ENCODE measurements around the gene FOXP2. TPM values are rescaled to one million over a fixed set of nuclear protein-coding genes. Genes with fewer than 3 reads are reported as not detected.

FOXP2 gene
- total RNA-seq, 1 donor = 5.8 TPM

GRCh38 chr7:114519240-114519639 lies 104.6 kb downstream of the FOXP2 start:
- Histone ChIP-seq H3K27ac (ENCODE audit: low read depth, low read length) (no peak overlapping the region), H4K20me1 (ENCODE audit: insufficient read depth, low read length) (no peaks in the 10 kb centered on the region), H3K4me3 (ENCODE audit: insufficient read depth, low read length) (no peak overlapping the region), H3K9me3 (ENCODE audit: low read depth, low read length) (no peaks in the 10 kb centered on the region), H3K27me3 (ENCODE audit: insufficient read depth, low read length) (no peaks in the 10 kb centered on the region), H3K36me3 (ENCODE audit: insufficient read depth, low read length) (no peaks in the 10 kb centered on the region), H3K79me2 (ENCODE audit: insufficient read depth, low read length) (no peaks in the 10 kb centered on the region), H3K4me1 (ENCODE audit: insufficient read depth, low read length) (no peaks in the 10 kb centered on the region), H2AFZ (ENCODE audit: low read length) (no peak overlapping the region), H3K4me2 (ENCODE audit: insufficient read depth, low read length) (no peak overlapping the region)
- DNase-seq (ENCODE audit: insufficient read length, low spot score, missing footprints) = no peak
- TF ChIP-seq CTCF (IDR thresholded peaks at IDR 0.05; ENCODE audit: extremely low read depth, low read depth, low read length) = no peak

- H3K79me2 ChIP-seq (ENCODE audit: insufficient read depth, low read length) = no peaks in the 10 kb centered on the region
- H3K4me2 ChIP-seq (ENCODE audit: insufficient read depth, low read length) = no peak overlapping the region
- no peaks in the 10 kb centered on the region for H3K36me3 ChIP-seq (ENCODE audit: insufficient read depth, low read length)
- H3K27me3 ChIP-seq (ENCODE audit: insufficient read depth, low read length) = no peaks in the 10 kb centered on the region
- TF ChIP-seq CTCF (IDR thresholded peaks at IDR 0.05; ENCODE audit: extremely low read depth, low read depth, low read length) = no peak
- H3K4me1 ChIP-seq (ENCODE audit: insufficient read depth, low read length) = no peaks in the 10 kb centered on the region
- no peak overlapping the region for H3K27ac ChIP-seq (ENCODE audit: low read depth, low read length)
- no peak overlapping the region for H2AFZ ChIP-seq (ENCODE audit: low read length)
- no peak overlapping the region for H3K4me3 ChIP-seq (ENCODE audit: insufficient read depth, low read length)
- no peaks in the 10 kb centered on the region for H4K20me1 ChIP-seq (ENCODE audit: insufficient read depth, low read length)
- no peaks in the 10 kb centered on the region for H3K9me3 ChIP-seq (ENCODE audit: low read depth, low read length)
- DNase-seq (ENCODE audit: insufficient read length, low spot score, missing footprints) = no peak
Measured at GRCh38 chr7:114522081-114522480, 107.5 kb downstream of the FOXP2 start.

- Histone ChIP-seq H3K9me3 (ENCODE audit: low read depth, low read length) (no peaks in the 10 kb centered on the region), H3K27ac (ENCODE audit: low read depth, low read length) (no peak overlapping the region), H3K4me3 (ENCODE audit: insufficient read depth, low read length) (no peak overlapping the region), H2AFZ (ENCODE audit: low read length) (no peak overlapping the region), H3K4me1 (ENCODE audit: insufficient read depth, low read length) (no peaks in the 10 kb centered on the region), H3K4me2 (ENCODE audit: insufficient read depth, low read length) (no peak overlapping the region), H3K36me3 (ENCODE audit: insufficient read depth, low read length) (no peaks in the 10 kb centered on the region), H4K20me1 (ENCODE audit: insufficient read depth, low read length) (no peaks in the 10 kb centered on the region), H3K27me3 (ENCODE audit: insufficient read depth, low read length) (no peaks in the 10 kb centered on the region), H3K79me2 (ENCODE audit: insufficient read depth, low read length) (no peaks in the 10 kb centered on the region)
- TF ChIP-seq CTCF (IDR thresholded peaks at IDR 0.05; ENCODE audit: extremely low read depth, low read depth, low read length) = no peak
- no peak for DNase-seq (ENCODE audit: insufficient read length, low spot score, missing footprints)
Measured at GRCh38 chr7:114527589-114527988, 113.0 kb downstream of the FOXP2 start.

- no peak for TF ChIP-seq CTCF (IDR thresholded peaks at IDR 0.05; ENCODE audit: extremely low read depth, low read depth, low read length)
- no peaks in the 10 kb centered on the region for H4K20me1 ChIP-seq (ENCODE audit: insufficient read depth, low read length)
- no peaks in the 10 kb centered on the region for H3K4me1 ChIP-seq (ENCODE audit: insufficient read depth, low read length)
- H3K36me3 ChIP-seq (ENCODE audit: insufficient read depth, low read length) = no peaks in the 10 kb centered on the region
- H3K27me3 ChIP-seq (ENCODE audit: insufficient read depth, low read length) = no peaks in the 10 kb centered on the region
- no peak for DNase-seq (ENCODE audit: insufficient read length, low spot score, missing footprints)
- H3K27ac ChIP-seq (ENCODE audit: low read depth, low read length) = no peak overlapping the region
- H3K4me2 ChIP-seq (ENCODE audit: insufficient read depth, low read length) = no peak overlapping the region
- no peak overlapping the region for H3K4me3 ChIP-seq (ENCODE audit: insufficient read depth, low read length)
- no peaks in the 10 kb centered on the region for H3K9me3 ChIP-seq (ENCODE audit: low read depth, low read length)
- no peak overlapping the region for H2AFZ ChIP-seq (ENCODE audit: low read length)
- no peaks in the 10 kb centered on the region for H3K79me2 ChIP-seq (ENCODE audit: insufficient read depth, low read length)
Measured at GRCh38 chr7:114530057-114530611, 115.5 kb downstream of the FOXP2 start.
